ENCODE measurements around the gene SNPH.
"Not testable (repeated sequence)": the region's sequence is repeated elsewhere in the genome, so short reads cannot be mapped to it uniquely, and the experiment has no call there.

SNPH gene

DNA sequence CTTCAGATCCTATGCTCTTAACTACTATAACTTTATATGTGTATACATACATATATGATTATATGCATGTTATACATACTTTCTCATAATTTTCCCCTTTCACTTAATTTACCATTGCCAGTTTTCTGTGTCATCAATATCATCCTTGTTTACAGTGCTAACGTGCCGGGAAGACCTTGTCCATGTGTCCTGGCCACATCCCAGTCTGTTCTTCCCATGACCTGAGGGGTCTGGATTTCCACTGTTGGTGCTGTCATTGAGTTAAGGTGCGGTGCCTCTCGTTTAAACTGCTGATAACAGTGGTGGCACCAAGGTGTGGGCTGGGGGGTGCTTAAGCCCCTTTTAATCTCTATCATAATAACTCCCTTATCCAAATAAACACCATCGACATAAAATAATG lies 71.3 kb downstream of the SNPH start:
- no peak for DNase-seq (ENCODE audit: low spot score)

DNA sequence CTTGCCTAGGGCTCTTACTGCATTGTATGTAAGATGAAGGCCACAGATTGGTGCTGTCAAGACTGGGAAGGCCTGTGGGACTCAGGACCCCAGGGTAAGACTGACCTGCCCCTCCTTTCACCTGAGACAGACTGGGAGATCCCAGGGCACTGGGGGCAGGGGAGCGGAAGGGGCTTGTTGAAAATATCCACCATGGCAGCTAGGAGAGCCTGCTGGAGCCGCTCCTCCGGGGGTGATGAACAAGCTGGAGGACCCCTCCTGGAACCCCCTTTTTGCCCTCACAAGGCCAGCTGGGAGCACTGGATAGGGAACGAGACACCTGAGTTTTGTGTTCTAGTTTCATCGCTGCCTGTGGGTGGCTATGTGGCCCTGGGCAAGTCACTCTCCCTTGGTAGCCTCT lies 72.0 kb downstream of the SNPH start:
- no peak for DNase-seq (ENCODE audit: low spot score)

DNA sequence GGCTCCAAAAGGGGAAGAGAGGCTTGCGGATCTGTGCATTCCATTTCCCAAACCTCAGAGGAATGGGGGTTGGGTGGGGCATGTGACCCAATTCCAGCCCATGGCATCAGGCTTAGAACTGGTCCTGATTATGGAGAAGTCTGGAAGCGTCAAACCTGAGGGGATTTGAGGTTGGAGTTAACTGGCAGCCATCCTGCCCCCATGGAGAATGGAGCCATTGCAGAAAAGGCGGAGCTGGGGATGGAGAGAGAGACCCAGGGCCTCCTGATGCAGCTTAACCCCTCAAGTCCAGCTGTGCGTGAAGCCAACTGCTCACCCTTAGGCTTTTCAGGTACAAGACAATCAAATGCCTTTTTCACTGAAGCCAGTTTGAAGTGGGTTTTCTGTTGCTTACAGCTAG lies 72.7 kb downstream of the SNPH start:
- no peak for DNase-seq (ENCODE audit: low spot score)

DNA sequence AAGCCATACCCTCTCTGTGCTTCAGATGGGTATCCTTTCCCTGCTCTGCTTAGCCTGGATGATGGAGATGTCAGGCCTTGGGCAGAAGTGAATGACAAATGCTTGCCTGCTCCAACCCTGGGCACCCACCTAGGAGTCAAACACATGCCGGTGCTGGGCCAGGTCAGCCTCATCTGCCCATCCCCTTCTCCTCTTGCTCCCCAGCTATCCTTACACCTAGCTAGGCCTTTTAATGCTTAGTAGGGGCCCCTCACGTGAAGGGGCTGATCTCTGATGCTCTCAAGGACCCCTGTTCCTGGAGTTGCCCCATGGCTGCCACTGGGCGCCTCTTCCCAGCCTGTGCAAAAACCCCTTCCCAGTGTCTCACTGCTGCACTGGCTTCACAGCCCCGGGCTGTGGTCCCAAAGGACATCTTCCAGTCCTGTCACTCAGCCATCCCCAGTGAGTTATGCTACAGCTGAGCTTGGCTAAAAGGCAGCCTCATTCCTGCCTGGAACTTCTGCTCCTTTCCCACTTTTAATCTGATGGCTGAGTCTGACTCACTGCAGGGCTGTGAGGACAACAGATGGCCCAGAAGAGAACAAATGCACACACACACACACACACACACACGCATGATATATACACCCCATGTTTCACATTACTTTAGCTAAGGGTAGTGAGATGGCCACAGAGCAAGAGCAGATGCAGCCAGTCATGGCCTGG lies 75.6 kb downstream of the SNPH start:
- DNase-seq (ENCODE audit: low spot score) = no peak

DNA sequence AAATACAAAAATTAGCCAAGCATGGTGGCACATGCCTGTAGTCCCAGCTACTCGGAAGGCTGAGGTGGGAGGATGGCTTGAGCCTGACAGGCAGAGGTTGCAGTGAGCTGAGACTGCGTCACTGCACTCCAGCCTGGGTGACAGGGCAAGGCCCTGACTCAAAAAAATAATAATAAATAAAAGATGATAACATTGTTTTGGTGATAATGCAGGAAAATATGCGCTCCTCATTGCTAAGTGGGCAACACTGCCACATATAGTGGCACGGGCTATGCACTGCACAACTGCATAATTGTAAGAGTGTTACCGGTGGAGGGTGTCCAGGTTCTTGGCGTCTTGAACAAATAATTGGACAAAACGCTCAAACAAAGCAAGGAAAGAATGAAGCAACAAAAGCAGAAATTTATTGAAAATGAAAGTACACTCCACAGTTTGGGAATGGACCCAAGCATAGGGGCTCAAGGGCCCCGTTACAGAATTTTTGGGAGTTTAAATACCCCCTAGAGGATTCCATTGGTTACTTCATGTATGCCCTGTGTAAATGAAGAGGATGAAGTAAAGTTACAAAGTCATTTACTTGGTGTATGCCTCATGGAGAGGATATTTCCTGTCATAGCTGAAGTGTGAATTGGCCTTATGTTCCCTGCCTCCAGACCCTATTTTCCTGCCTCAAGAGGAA lies 77.5 kb downstream of the SNPH start:
- not testable (repeated sequence) for DNase-seq (ENCODE audit: low spot score)

DNA sequence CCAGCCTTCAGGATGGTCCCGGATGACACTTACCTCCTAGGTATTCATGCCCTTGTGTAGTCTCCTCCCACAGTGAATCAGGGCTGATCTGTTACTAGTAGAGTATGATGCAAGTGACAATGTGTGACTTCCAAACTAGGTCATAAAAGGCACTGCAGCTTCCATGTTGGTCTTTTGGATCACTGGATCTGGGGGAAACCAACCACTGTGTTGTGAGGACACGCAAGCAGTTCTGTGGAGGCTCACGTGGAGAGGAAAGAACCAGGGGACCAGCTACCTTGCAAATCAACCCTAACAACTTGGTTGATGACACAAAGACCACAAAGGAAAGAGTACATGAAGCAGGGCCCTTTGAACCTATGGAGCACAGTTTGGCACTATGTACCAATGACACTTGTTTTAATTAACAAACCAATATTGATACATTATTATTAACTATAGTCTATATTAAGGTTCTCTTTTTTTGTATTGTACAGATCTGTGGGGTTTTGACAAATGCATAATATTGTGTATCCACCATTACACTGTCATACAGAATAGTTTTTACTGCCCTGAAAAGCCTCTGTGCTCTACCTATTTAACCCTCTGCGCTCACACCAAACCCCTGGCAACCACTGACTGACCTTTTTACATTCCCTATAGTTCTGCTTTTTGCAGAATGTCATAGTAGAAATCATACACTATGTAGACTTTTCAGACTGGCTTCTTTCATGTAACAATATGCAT lies 79.1 kb downstream of the SNPH start:
- DNase-seq (ENCODE audit: low spot score) = no peak

DNA sequence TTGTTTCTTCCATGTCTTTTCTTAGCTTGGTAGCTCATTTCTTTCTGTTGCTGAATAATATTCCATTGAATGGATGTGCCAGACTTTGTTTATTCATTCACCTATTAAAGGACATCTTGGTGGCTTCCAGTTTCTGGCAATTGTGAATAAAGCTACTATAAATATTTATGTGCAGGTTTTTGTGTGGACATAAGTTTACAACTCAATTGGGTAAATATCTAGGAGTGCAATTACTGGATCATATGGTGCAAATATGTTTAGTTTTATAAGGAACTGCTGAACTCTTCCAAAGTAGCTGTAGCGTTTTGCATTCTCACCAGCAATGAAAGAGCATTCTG lies 79.6 kb downstream of the SNPH start:
- no peak for DNase-seq (ENCODE audit: low spot score)

DNA sequence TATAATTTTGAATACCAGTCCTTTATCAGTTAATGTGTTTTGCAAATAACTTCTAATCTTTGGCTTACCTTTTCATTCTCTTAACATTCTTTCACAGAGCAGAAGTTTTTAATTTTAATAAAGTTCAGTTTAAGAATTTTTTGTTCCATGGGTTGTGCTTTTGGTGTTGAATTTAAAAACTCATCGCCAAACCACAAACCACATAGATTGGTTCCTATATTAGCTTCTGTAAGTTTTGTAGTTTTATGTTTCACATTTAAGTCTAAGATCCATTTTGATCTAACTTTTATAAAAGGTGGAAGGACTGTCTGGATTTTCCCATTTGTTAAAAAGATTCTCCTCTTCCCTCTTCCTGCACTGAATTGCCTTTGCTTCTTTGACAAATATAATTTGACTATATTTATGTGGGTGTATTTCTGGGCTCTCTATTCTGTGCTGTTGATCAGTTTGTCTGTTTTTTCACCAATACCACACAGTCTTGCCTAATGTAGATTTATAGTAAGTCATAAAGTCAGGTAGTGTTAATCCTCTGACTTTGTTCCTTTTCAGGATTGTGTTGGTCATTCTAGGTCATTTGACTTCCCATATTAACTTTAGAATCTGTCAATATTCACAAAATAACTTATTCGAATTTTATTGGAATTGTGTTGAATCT lies 80.3 kb downstream of the SNPH start:
- no peak for DNase-seq (ENCODE audit: low spot score)

DNA sequence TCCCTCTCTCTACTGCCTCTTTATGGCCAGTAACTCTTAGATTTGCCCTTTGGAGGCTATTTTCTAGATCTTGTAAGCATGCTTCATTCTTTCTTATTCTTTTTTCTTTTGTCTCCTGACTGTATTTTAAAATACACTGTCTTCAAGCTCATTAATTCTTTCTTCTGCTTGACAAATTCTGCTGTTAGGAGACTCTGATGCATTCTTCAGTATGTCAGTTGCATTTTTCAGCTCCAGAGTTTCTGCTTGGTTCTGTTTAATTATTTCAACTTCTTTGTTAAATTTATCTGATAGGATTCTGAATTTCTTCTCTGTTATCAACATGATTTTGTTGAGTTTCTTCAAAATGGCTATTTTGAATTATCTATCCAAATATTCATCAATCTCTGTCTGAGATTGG lies 87.9 kb downstream of the SNPH start:
- no peak for DNase-seq (ENCODE audit: low spot score)

DNA sequence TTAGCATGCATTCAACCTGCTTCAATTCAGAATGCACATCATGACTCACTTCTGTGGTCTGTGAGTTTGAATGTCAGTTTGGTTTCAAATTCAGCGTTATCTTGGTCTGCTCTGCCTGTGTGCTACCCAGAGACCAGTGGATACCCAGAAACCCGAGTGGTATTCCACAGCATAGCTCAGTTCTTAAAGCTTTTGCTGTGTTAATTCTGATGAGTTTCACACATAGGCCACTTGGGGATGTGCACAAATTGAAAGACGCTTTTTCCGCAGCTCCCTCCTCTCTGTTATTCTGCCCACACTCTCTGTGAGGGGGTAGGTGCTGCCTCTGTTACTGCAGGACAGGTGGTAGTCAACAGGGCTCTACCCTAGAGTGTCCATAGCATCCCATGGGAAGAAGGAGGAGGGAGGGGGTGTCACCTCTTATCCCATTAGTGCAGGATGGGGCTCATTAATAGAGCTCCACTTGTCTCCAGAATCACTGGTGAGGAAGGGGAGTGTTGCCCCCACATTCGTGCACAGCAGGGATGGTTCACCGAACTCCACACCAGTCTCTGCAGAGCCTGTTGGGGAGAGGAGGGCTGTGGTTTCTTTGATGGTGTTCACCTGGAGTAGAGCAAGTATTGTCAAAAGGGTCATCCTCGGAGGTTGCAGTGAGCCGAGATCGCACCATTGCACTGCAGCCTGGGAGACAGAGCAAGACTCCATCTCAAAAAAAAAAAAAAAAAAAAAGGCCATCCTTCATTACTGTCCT lies 92.0 kb downstream of the SNPH start:
- no peak for DNase-seq (ENCODE audit: low spot score)

All from COLO829 (cell line).